Nephron progenitor cell (in vitro differentiated cells): Measurements from ENCODE around the gene SAA1.
A peak's percentile ranks its signal among the peaks of the same experiment; 100 is the strongest.

Experiments
- DNase-seq: peaks from one replicate; pipeline ENCODE4 v3.0.0; 2021
- H3K27ac Mint-ChIP-seq: 2 replicates; pipeline ENCODE4 v1.8.0; 2021; ENCODE audit warnings: mild to moderate bottlenecking, moderate library complexity, mixed read lengths
- H3K27me3 Mint-ChIP-seq: 2 replicates; pipeline ENCODE4 v1.8.0; 2021; ENCODE audit warnings: mild to moderate bottlenecking, low read depth, mixed read lengths; ENCODE audit not compliant: poor library complexity
- H3K36me3 Mint-ChIP-seq: 2 replicates; pipeline ENCODE4 v1.8.0; 2021; ENCODE audit warnings: low read depth, mixed read lengths
- H3K4me1 Mint-ChIP-seq: 2 replicates; pipeline ENCODE4 v1.8.0; 2021; ENCODE audit warnings: mixed read lengths
- H3K4me3 Mint-ChIP-seq: 2 replicates; pipeline ENCODE4 v1.8.0; 2021; ENCODE audit warnings: mild to moderate bottlenecking, moderate library complexity, mixed read lengths
- H3K9me3 Mint-ChIP-seq: 2 replicates; pipeline ENCODE4 v1.8.0; 2021; ENCODE audit warnings: mild to moderate bottlenecking, moderate library complexity, mixed read lengths
- CTCF ChIP-seq: fragments of 200-600 bp; sonication (generic); IDR thresholded peaks from 2 replicates; pipeline ENCODE4 v1.5.0; 2021; ENCODE audit warnings: antibody characterized with exemption

SAA1 gene

GRCh38 chr11:18294862-18295261 lies 28.8 kb downstream of the SAA1 start:
- TF ChIP-seq CTCF = no peak
- Mint-ChIP-seq H3K4me3 (no peak overlapping the region), H3K4me1 (no peaks in the 10 kb centered on the region), H3K36me3 (peaks cover 71% of the 10 kb centered on the region), H3K27me3 (no peaks in the 10 kb centered on the region), H3K27ac (no peak overlapping the region), H3K9me3 (no peaks in the 10 kb centered on the region)
- DNase-seq = no peak

- no peak for TF ChIP-seq CTCF
- no peak overlapping the region for H3K27ac Mint-ChIP-seq
- no peaks in the 10 kb centered on the region for H3K9me3 Mint-ChIP-seq
- no peak overlapping the region for H3K4me3 Mint-ChIP-seq
- H3K4me1 Mint-ChIP-seq = no peaks in the 10 kb centered on the region
- peaks cover 71% of the 10 kb centered on the region for H3K36me3 Mint-ChIP-seq
- DNase-seq = no peak
- no peaks in the 10 kb centered on the region for H3K27me3 Mint-ChIP-seq
These were observed 29.3 kb downstream of the SAA1 start for GRCh38 chr11:18295316-18295715.

- H3K36me3 Mint-ChIP-seq = peaks cover 64% of the 10 kb centered on the region
- no peak overlapping the region for H3K4me3 Mint-ChIP-seq
- peak overlapping the region; percentile 38 for H3K27ac Mint-ChIP-seq
- no peak for TF ChIP-seq CTCF
- no peaks in the 10 kb centered on the region for H3K27me3 Mint-ChIP-seq
- H3K4me1 Mint-ChIP-seq = no peaks in the 10 kb centered on the region
- H3K9me3 Mint-ChIP-seq = no peaks in the 10 kb centered on the region
- DNase-seq = no peak
These were observed 33.7 kb downstream of the SAA1 start for GRCh38 chr11:18299721-18300120.

- no peak for DNase-seq
- H3K27me3 Mint-ChIP-seq = no peaks in the 10 kb centered on the region
- no peak overlapping the region for H3K4me3 Mint-ChIP-seq
- no peaks in the 10 kb centered on the region for H3K4me1 Mint-ChIP-seq
- no peak overlapping the region for H3K27ac Mint-ChIP-seq
- no peaks in the 10 kb centered on the region for H3K9me3 Mint-ChIP-seq
- H3K36me3 Mint-ChIP-seq = peaks cover 56% of the 10 kb centered on the region
- no peak for TF ChIP-seq CTCF
These were observed 38.7 kb downstream of the SAA1 start for GRCh38 chr11:18304745-18305144.

GRCh38 chr11:18307461-18308139 lies 41.5 kb downstream of the SAA1 start:
- Mint-ChIP-seq H3K4me3 (no peak overlapping the region), H3K36me3 (peaks cover 40% of the 10 kb centered on the region), H3K4me1 (no peaks in the 10 kb centered on the region), H3K9me3 (no peaks in the 10 kb centered on the region), H3K27ac (no peak overlapping the region), H3K27me3 (no peaks in the 10 kb centered on the region)
- no peak for DNase-seq
- TF ChIP-seq CTCF = no peak

GRCh38 chr11:18308242-18308641 lies 42.2 kb downstream of the SAA1 start:
- no peak for TF ChIP-seq CTCF
- Mint-ChIP-seq H3K36me3 (peaks cover 40% of the 10 kb centered on the region), H3K27ac (no peak overlapping the region), H3K9me3 (no peaks in the 10 kb centered on the region), H3K4me3 (no peak overlapping the region), H3K4me1 (no peaks in the 10 kb centered on the region), H3K27me3 (no peaks in the 10 kb centered on the region)
- no peak for DNase-seq
